ENCODE results near the gene TIAM1.
A peak's percentile ranks its signal among the peaks of the same experiment; 100 is the strongest.

The TIAM1 gene

GRCh38 chr21:31354604-31355443 is 10.8 kb upstream of the TIAM1 start:
- no peak for DNase-seq

DNA sequence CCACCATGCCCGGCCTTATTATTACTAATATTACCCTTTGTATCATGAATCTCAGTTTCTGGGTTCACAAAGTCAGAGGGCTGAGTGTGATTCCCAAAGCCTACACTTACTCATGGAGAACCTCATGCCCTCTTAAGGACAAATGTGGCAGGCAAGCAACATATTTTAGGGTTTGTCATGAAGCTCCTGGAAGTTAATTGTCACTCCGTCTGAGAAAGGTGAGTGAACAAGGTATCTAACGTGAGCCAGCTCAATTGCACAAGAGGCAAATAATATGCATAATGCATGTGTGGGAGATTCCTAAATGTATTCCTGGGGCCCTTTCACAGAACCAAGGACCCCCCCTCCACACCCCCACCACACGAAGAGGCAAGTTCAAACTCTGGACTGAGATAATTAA is 10.1 kb upstream of the TIAM1 start:
- no peak for DNase-seq

- DNase-seq, result no peak
These were observed 8.8 kb upstream of the TIAM1 start for GRCh38 chr21:31352836-31353235.

DNA sequence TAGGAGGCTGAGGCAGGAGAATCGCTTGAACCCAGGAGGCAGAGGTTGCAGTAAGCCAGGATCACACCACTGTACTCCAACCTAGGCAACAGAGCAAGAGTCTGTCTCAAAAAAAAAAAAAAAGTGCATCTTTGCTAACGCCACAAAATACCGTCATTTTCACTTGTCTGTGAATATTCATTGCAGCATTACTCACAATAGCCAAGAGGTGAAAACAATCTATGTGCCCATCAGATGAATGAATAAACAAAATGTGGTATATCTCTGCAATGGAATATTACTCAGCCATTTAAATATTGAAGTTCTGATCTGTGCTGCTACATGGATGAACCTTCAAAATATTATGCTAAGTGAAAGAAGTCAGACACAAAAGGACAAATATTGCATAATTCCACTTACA is 7.9 kb upstream of the TIAM1 start:
- DNase-seq, result no peak

GRCh38 chr21:31351438-31351837 is 7.4 kb upstream of the TIAM1 start:
- DNase-seq, result no peak

DNA sequence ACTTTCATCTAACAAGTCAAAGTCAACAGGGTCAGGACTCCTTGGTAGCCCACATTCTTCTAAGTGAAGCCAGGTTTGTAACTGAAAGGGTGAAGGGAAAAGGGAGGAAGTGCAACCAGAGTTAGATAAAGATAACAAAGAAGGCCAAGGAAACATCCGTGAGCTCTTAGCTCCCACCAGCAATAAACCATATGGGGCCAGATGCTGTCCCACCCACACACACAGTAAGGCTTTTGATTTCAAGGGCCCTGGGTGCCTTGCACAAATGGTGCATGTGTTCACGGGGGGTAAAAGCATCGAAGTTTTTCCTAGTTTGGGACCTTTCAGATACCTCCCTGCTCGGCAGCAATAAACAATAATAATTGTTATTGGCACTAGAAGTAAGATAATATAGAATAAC is 5.1 kb upstream of the TIAM1 start:
- DNase-seq, result no peak

- DNase-seq, result peak; percentile 39
These were observed 4.1 kb upstream of the TIAM1 start for GRCh38 chr21:31348188-31348587.

- DNase-seq, result peak; percentile 44
These were observed 3.5 kb upstream of the TIAM1 start for GRCh38 chr21:31347435-31348032.

- no peak for DNase-seq
These were observed 2.3 kb upstream of the TIAM1 start for GRCh38 chr21:31346256-31346821.

DNA sequence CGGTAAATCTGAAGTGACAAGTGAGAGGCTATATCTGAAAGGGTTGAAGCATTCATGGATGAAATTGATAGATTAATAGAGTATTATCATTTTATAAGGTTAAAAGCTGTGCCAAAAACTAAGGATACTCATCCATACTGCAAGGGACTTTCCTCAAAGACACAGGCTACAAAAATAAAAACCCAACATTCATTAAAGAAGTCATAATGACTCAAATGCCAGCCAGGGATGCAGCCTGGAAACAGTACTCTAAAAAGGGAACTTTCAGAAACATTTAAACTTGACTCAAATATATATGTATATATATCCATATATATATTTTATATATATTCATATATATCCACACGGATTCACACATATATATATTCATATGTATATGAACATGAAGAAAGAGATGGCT is 1.1 kb upstream of the TIAM1 start:
- no peak for DNase-seq

- DNase-seq, result no peak
These were observed 991 bp downstream of the TIAM1 start for GRCh38 chr21:31343030-31343510.

DNA sequence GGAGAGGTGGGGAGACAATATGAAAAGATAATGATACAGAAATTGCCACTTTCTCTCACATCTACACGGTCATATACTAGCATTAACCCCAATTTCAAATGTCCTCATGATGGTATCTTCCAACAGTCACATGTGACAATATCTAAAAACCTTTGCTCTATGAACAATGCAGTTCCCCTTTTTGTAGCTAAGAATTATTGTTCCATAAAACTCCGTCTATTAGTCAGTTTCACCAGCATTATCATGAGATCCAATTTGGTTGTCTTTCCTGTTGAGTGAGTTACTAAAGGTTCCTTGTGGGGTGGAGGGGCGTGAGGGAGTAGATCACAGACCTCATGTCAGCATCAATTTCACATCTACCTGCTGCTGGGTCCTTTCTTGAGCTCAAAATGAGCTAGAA is 1.7 kb downstream of the TIAM1 start:
- DNase-seq, result no peak

- no peak for DNase-seq
These were observed 3.0 kb downstream of the TIAM1 start for GRCh38 chr21:31340942-31341487.

DNA sequence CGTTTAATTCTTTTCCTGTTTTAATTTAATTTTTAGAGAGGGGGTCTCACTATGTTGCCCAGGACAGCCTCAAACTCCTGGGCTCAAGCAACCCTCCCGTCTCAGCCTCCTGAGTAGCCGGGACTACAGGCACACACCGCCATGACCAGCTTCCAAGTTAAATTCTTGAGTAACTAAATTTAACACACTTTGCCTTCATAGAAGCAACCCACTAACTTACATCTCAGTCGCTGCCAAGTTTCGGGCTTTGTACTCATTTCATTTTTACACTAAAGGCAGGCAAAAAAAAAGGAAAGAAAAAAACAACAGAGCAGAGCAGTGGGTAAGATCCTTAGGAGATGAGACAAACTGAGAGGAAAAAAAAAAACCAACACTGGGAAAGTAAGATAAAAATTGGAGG is 3.5 kb downstream of the TIAM1 start:
- no peak for DNase-seq

GRCh38 chr21:31339721-31340120 is 4.3 kb downstream of the TIAM1 start:
- no peak for DNase-seq

DNA sequence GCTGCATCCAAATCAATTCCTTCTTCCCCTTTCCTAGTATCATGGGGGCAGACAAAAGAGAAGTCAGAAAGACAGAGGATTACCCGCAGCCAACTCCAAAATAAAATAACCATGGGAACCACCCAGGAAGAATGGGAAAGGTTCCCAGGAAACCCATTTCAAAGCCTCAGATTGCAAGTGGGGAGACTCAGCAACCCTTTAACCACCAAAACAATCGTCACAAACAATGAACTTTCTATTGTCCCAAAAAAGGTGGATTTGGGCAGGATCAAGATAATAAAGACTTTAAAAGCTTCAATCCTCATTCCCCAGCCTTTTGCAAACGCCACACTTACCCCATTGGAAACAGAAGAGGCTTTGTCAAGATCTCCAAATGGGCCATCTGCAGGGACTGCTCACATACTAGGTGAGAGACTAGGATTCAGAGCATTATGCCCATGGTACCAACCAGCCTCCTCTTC is 5.1 kb downstream of the TIAM1 start:
- no peak for DNase-seq

DNA sequence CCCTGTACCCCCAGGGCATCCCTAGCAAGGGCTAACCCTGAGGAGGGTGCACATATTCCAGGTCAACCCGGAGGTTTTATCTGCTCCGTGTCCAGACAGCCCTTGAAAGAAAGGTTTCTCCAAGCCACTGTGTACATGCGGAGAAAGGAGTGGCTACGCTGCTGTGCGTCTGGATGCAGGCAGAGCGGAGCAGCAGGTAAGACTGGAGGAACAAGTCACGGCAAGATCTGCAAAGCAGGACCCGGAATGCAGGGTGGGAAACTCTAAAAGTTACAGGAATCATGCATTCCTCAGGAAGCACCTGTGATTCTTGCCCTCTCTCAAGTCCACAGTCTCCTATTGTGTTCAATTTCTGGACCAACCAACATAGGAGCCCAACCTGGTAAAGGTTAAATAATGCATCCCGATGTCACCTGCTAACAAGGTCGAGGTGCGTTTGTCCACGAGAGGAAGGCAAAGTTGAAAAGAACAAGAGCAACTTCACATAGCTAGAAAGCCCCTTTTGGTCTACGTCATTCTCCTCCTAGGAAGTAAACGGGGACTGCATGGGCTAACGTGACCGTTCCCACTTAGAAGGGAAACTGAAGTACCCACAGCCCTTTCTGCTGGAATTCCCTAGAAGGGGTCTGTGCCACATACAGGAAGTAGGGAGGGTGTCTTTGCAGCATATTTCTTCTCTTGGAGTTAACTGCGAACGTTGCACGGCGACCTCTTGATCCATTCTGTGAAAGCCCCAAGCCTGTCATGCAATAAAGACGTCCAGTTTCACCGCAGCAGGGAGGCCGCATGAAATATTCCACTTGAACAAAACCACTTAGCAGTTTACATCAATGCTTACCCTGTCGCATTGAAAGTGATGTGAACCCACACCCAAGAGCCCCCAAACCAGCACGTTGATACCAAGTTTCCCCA is 5.8 kb downstream of the TIAM1 start:
- no peak for DNase-seq

GRCh38 chr21:31337086-31337485 is 7.0 kb downstream of the TIAM1 start:
- DNase-seq, result no peak

DNA sequence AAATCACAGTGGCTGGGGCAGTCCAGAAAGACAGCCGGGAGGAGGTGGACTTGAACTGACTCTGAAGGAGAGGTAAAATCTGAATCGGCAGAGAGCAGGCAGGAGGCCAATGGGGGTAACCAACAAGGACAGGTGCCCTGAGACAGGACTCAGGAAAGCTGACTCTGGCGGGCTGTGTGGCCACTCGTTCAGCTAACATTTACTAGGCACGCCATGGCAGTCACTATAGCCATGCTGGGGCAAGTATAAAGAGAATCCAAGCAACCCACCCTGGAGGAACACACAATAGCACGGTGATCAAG is 7.4 kb downstream of the TIAM1 start:
- no peak for DNase-seq

GRCh38 chr21:31335957-31336738 is 7.9 kb downstream of the TIAM1 start:
- DNase-seq, result no peak

DNA sequence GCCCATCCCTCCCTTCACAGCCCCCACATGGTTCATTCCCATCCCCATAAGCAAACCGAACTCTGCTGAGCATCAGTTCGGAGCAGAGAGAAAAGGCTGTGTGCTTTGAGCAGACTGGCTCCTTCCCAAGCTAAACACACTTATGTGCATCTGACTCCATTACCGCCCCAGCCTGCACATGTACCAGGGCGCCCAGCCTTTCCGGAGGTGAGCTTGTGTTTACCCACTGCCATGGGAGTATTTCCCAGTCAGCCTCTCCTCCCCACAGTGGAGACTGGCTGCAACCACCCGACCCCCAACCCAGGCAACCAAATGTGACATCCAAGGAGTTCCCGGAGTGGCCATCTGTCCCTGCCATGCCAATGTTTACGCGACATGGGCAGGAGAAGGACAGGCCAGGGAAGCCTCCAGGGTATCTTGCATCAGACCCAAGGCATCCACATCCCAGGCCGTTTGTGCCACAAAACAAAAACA is 9.4 kb downstream of the TIAM1 start:
- peak; percentile 19 for DNase-seq

GRCh38 chr21:31332525-31332924 is 11.5 kb downstream of the TIAM1 start:
- no peak for DNase-seq

Measured in NCI-H510A treated with DMSO at 0.1 percent for 48 hours (cell line).